Pancreas (tissue), 10 donors: Measurements from ENCODE around the gene DYNLT2B. TPM values are rescaled to one million over a fixed set of nuclear protein-coding genes. Genes with fewer than 3 reads are reported as not detected.

Source experiments
- ATAC-seq, 4 donors: fragments of 200-7000 bp; cut with Tn5 transposase; one replicate each; pipeline versions ENCODE4 v1.8.0 to v1.9.1; 2020; ENCODE audit warnings: mild to moderate bottlenecking in 4 of 4, moderate library complexity in 4 of 4
- DNase-seq, 6 donors: peaks; one replicate each; pipeline ENCODE4 v3.0.0-alpha.2; 2020
- FAIRE-seq: peaks from 2 replicates; lab custom pipeline; 2012; peaks lifted over from hg19 to GRCh38; lab: Jason Lieb, UNC
- H3K27ac ChIP-seq, 4 donors: fragments of 200-600 bp; sonication (generic); 1 replicate in 3 of 4; 2 replicates in 1 of 4; pipeline versions ENCODE4 v1.5.0 to v1.8.0; 2020
- H3K27me3 ChIP-seq, 4 donors: fragments of 200-600 bp; one replicate each; pipeline ENCODE4 v1.8.0; 2021
- H3K36me3 ChIP-seq, 3 donors: fragments of 200-600 bp; sonication (generic) in 1 of 3; one replicate each; pipeline versions ENCODE4 v1.5.0 to v1.8.0; 2020 to 2021
- H3K4me1 ChIP-seq, 3 donors: fragments of 200-600 bp; one replicate each; pipeline ENCODE4 v1.8.0; 2021
- H3K4me3 ChIP-seq, 4 donors: fragments of 200-600 bp; sonication (generic) in 2 of 4; one replicate each; pipeline versions ENCODE4 v1.5.0 to v1.8.0; 2020 to 2021
- H3K9me3 ChIP-seq, 4 donors: fragments of 200-600 bp; one replicate each; pipeline ENCODE4 v1.8.0; 2021
- WGBS, 2 donors: extraction: QIAGEN DNeasy Blood & Tissue Kit; methylation state at CpG; one replicate each; pipeline ENCODE4 v1.1.7; 2013; 5-methylcytosine and 5-hydroxymethylcytosine counted together
- intact Hi-C, 3 donors: fragments of 100-400 bp; cut with DNase I; formaldehyde crosslinking; loops; one replicate each; pipeline versions ENCODE4 v1.11.1 to v1.14.2; 2022
- polyA plus RNA-seq, 2 donors: library from polyadenylated mRNA; stranded (reverse); fragments of 200-250 nt; gene quantifications; one replicate each; pipeline ENCODE4 v1.2.3, GENCODE V29; 2013
- total RNA-seq, 6 donors: library from RNA; stranded (reverse); fragmentation: NEBNext Ultra II Directional in 4 of 6; extraction: Animal tissue kit (Norgen Biotek cat#: 25700) in 4 of 6; gene quantifications; one replicate each; pipeline versions ENCODE4 v1.2.1 to v1.2.4, GENCODE V29; 2021 to 2023
- TF ChIP-seq, protein P1 (sequence below), 4 donors: fragments of 200-600 bp; sonication (generic) in 3 of 4; IDR thresholded peaks; one replicate each; pipeline versions ENCODE4 v1.5.0 to v1.8.0; 2021; ENCODE audit warnings: antibody characterized with exemption in 4 of 4
- donor health status: healthy with polysubstance abuse.
- donor health status: DM: no; HTN: no; CAD: no; lungs with moderate emphysema.
- donor health status: DM: no; HTN: no; CAD: no.
- donor health status: control.
- donor health status: control.
- donor health status: Bipolar disorder and iron deficiency.
- donor health status: DM: yes; HTN: yes; CAD: no.
- donor health status: DM: no; HTN: no; CAD: no.
- donor health status: DM: no; HTN: no; CAD: no.
- donor health status: DM: yes; HTN: yes; CAD: no.

Gene DYNLT2B
- total and polyA plus RNA-seq, 8 donors = 2.2 to 19.5 (median 2.7) TPM

GRCh38 chr3:196339493-196340254 is 21.6 kb upstream of the DYNLT2B start:
- TF ChIP-seq, protein P1, sequence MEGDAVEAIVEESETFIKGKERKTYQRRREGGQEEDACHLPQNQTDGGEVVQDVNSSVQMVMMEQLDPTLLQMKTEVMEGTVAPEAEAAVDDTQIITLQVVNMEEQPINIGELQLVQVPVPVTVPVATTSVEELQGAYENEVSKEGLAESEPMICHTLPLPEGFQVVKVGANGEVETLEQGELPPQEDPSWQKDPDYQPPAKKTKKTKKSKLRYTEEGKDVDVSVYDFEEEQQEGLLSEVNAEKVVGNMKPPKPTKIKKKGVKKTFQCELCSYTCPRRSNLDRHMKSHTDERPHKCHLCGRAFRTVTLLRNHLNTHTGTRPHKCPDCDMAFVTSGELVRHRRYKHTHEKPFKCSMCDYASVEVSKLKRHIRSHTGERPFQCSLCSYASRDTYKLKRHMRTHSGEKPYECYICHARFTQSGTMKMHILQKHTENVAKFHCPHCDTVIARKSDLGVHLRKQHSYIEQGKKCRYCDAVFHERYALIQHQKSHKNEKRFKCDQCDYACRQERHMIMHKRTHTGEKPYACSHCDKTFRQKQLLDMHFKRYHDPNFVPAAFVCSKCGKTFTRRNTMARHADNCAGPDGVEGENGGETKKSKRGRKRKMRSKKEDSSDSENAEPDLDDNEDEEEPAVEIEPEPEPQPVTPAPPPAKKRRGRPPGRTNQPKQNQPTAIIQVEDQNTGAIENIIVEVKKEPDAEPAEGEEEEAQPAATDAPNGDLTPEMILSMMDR (IDR thresholded peaks at IDR 0.05) = no peak

DNA sequence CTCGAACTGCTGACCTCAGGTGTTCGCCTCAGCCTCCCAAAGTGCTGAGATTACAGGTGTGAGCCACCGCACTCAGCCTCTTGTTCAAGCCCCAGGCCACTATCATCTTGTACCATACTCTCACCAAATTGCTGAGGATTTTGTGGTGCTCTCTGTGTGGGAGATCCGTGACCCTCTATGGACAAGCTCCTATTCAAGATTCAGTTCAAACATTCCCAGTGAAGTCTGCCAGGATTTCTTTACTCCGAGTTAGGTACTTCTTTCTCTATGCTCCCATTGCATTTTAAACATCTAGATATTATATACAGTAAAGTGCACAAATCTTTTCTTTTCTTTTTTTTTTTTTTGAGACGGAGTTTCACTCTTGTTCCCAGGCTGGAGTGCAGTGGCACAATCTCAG is 21.0 kb upstream of the DYNLT2B start:
- FAIRE-seq = no peak

More at GRCh38 chr3:196339493-196340254, 21.6 kb upstream of the DYNLT2B start:
- no peak for FAIRE-seq
- Histone ChIP-seq H3K36me3 (no peaks in the 10 kb centered on the region), H3K9me3 (no peaks in the 10 kb centered on the region), H3K4me1 (no peaks in the 10 kb centered on the region), H3K4me3 (no peak overlapping the region), H3K27me3 (no peaks in the 10 kb centered on the region), H3K27ac (no peak overlapping the region)
- WGBS, 2 donors = 81 to 88% methylated on average over 21 of the region's 21 CpGs
- no peak for DNase-seq
- intact Hi-C loops = no loop called here
- no peak for ATAC-seq

DNA sequence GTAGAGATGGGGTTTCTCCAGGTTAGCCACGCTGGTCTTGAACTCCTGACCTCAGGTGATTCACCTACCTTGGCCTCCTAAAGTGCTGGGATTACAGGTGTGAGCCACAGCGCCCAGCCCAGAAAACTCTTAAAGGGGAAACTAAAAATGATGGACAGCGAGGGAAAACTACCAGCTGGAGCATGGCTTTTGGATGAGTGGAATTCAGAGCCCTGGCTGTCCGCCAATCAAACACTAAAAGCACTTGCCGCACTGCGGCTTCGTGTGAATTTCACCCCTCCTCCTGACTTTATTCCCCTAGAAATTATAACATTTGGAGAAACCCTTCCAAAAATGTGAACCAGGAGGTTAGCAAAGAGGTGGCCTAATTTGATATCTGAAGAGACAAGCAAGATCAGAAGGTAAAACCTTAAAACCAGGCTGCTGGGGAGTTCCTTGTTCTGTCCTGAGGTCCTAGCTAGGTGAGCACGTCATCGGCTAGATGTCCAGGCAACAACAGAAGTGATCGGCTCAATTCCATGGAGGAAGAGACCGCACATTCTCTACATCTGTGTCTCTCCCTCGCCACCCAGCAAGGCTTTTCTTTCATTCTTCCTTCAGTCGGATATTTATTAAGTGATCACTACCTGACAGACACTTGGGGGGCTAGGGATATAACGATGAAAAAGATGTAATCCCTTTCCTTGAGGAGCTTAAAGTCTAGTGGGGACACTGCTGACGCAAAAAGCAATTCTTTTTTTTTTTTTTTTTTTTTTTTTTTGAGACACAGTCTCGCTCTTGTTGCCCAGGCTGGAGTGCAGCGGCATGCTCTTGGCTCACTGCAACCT is 18.5 kb upstream of the DYNLT2B start:
- 50 to 58% methylated on average over 17 of the region's 17 CpGs for WGBS, 2 donors
- DNase-seq = peak in 5 of 6 donors; percentile 74 to 79 (median 78)
- no peaks in the 10 kb centered on the region for H3K27me3 ChIP-seq
- intact Hi-C loops = no loop called here
- no peaks in the 10 kb centered on the region for H3K36me3 ChIP-seq
- no peak for FAIRE-seq
- TF ChIP-seq, protein P1 (IDR thresholded peaks at IDR 0.05) = no peak
- ATAC-seq = peak; percentile 82 to 88 (median 86)
- peak overlapping the region in 1 of 4 donors; percentile 17 for H3K27ac ChIP-seq
- H3K9me3 ChIP-seq = no peaks in the 10 kb centered on the region
- H3K4me1 ChIP-seq = no peaks in the 10 kb centered on the region
- H3K4me3 ChIP-seq = no peak overlapping the region

More for the DNA sequence above, 21.0 kb upstream of the DYNLT2B start:
- Histone ChIP-seq H3K27ac (no peak overlapping the region), H3K9me3 (no peaks in the 10 kb centered on the region), H3K4me1 (no peaks in the 10 kb centered on the region), H3K4me3 (no peak overlapping the region), H3K27me3 (no peaks in the 10 kb centered on the region), H3K36me3 (no peaks in the 10 kb centered on the region)
- DNase-seq = no peak
- intact Hi-C loops = no loop called here
- TF ChIP-seq, protein P1 (IDR thresholded peaks at IDR 0.05) = no peak
- ATAC-seq = no peak
- 75 to 90% methylated on average over 6 of the region's 6 CpGs for WGBS, 2 donors

DNA sequence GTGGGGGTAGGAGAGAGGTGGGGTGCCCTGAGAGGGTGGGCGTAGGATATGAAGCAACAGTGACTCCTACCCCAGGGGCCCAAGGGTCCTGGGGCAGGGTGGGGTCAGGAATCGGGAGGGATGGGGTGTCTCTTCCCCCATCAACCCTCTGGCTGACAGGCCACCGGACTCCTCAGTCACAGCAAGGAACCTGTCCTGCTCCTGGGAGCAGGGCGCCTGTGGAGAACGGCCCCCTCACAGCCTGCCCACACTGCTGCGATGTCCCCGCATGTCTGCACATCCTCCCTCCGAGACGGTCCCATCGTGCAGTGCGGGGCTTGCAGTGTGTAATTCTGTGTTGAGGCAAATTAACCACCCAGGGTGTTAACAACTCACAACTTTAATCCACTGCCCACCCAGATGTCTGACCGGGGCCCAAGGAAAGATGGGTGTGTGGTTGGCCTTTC is 17.5 kb upstream of the DYNLT2B start:
- TF ChIP-seq, protein P1 (IDR thresholded peaks at IDR 0.05) = no peak
- no peaks in the 10 kb centered on the region for H3K27me3 ChIP-seq
- no peaks in the 10 kb centered on the region for H3K9me3 ChIP-seq
- no peak overlapping the region for H3K27ac ChIP-seq
- H3K4me3 ChIP-seq = no peak overlapping the region
- intact Hi-C loops = no loop called here
- 67 to 79% methylated on average over 11 to 12 of the region's 12 CpGs for WGBS, 2 donors
- FAIRE-seq = no peak
- no peaks in the 10 kb centered on the region for H3K36me3 ChIP-seq
- no peak for ATAC-seq
- DNase-seq = no peak
- H3K4me1 ChIP-seq = no peaks in the 10 kb centered on the region
